ENCODE results near the gene TSPAN8.
"Not testable (repeated sequence)": the region's sequence is repeated elsewhere in the genome, so short reads cannot be mapped to it uniquely, and the experiment has no call there.

The TSPAN8 gene

DNA sequence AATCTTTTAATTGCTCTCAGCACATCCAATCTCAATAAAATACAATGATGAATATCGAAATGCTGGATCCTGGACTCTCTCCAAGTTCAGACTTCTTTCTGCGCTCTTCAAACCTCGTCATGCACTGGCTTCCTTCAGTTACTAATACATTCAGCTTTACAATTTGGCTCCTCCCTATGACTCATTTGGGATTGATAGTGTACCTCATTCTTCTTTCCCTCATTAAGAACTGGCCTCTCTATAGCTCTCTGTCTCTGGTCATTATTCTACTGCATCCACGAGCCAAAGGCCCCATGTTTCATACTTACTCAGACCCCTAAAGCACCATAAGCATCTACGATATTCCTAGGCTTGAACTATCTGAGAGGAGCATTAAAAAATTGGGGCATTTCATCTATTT is 4.9 kb downstream of the TSPAN8 start:
- Histone ChIP-seq H3K36me3 (ENCODE audit: control insufficient read depth in 2 of 2, insufficient read depth in 2 of 2, low read length in 2 of 2) (peaks cover 2 to 7% of the 10 kb centered on the region in 2 donors), H3K4me3 (ENCODE audit: low read length in 2 of 2) (peak overlapping the region; percentile 79 to 83), H3K4me1 (ENCODE audit: control insufficient read depth in 2 of 2, insufficient read depth in 2 of 2, low read length in 2 of 2) (peaks cover 2 to 22% of the 10 kb centered on the region in 2 donors), H3K27me3 (ENCODE audit: control insufficient read depth in 2 of 2, insufficient read depth in 2 of 2, low read length in 2 of 2) (no peaks in the 10 kb centered on the region), H3K9me3 (ENCODE audit: control insufficient read depth in 2 of 2, low read length in 2 of 2) (no peaks in the 10 kb centered on the region), H3K27ac (ENCODE audit: low read depth in 2 of 2, low read length in 2 of 2) (peak overlapping the region; percentile 65 to 72), H3K9ac (ENCODE audit: low read depth in 1 of 2, low read length in 2 of 2) (peak overlapping the region in 1 of 2 donors; percentile 68)

DNA sequence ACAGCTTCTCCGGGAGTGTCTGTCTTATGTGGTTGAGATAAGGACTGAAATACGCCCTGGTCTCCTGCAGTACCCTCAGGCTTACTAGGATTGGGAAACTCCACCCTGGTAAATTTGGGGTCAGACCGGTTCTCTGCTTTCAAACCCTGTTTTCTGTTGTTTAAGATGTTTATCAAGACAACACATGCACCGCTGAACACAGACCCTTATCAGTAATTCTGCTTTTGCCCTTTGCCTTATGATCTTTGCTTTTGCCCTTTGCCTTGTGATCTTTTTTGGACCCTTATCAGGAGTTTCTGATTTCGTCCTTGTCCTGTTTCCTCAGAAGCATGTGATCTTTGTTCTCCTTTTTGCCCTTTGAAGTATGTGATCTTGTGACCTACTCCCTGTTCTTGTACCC is 7.8 kb downstream of the TSPAN8 start:
- H3K4me3 ChIP-seq (ENCODE audit: low read length in 2 of 2); H3K27ac ChIP-seq (ENCODE audit: low read depth in 2 of 2, low read length in 2 of 2); H3K36me3 ChIP-seq (ENCODE audit: control insufficient read depth in 2 of 2, insufficient read depth in 2 of 2, low read length in 2 of 2); H3K27me3 ChIP-seq (ENCODE audit: control insufficient read depth in 2 of 2, insufficient read depth in 2 of 2, low read length in 2 of 2); H3K9me3 ChIP-seq (ENCODE audit: control insufficient read depth in 2 of 2, low read length in 2 of 2); H3K9ac ChIP-seq (ENCODE audit: low read depth in 1 of 2, low read length in 2 of 2): not testable (repeated sequence)
- peaks cover 3 to 25% of the 10 kb centered on the region in 2 donors for H3K4me1 ChIP-seq (ENCODE audit: control insufficient read depth in 2 of 2, insufficient read depth in 2 of 2, low read length in 2 of 2)

DNA sequence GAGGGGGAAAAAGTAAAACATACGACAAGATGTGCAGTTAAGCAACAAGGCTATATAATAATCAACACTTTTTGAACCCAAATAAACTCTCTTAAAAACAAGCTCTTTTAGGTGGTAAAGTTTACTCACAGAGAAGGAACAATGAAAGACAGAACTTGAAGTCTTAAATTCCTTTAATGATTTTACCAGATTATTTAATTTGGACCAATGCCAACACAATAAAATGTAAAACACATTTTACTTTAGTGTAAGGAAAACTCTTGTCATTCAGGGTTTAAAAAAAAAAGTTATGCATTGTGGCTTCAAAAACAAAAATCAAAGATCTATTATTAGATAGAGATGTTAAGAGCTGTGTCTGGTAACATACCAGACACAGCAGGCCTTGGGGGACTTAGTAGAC is 13.1 kb downstream of the TSPAN8 start:
- no peak overlapping the region for H3K4me3 ChIP-seq (ENCODE audit: low read length in 2 of 2)
- peaks cover 10 to 12% of the 10 kb centered on the region in 2 donors for H3K36me3 ChIP-seq (ENCODE audit: control insufficient read depth in 2 of 2, insufficient read depth in 2 of 2, low read length in 2 of 2)
- H3K9me3 ChIP-seq (ENCODE audit: control insufficient read depth in 2 of 2, low read length in 2 of 2) = no peaks in the 10 kb centered on the region
- H3K27ac ChIP-seq (ENCODE audit: low read depth in 2 of 2, low read length in 2 of 2) = no peak overlapping the region
- H3K27me3 ChIP-seq (ENCODE audit: control insufficient read depth in 2 of 2, insufficient read depth in 2 of 2, low read length in 2 of 2) = no peaks in the 10 kb centered on the region
- H3K9ac ChIP-seq (ENCODE audit: low read depth in 1 of 2, low read length in 2 of 2) = no peak overlapping the region
- peaks cover 9 to 10% of the 10 kb centered on the region in 2 donors for H3K4me1 ChIP-seq (ENCODE audit: control insufficient read depth in 2 of 2, insufficient read depth in 2 of 2, low read length in 2 of 2)

DNA sequence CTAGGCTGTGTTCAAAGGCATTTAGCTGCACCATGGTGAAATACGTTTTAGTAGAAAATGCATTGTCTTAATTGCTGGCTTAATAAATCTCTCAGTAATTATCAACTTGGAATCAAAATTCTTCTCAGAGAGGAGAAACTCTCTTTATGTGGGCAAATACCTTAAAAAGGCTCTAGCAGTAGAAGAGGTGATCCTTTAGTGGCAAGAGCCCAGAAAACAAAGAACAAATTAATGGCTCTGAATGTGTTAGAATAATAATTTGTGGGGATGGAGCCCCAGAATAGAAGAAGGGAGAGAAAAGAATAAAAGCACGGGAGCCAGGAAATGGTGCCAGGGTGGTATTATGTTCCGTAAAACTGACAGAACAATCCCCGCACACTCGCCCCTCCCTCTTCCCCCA is 14.8 kb downstream of the TSPAN8 start:
- Histone ChIP-seq H3K9me3 (ENCODE audit: control insufficient read depth in 2 of 2, low read length in 2 of 2) (no peaks in the 10 kb centered on the region), H3K4me3 (ENCODE audit: low read length in 2 of 2) (no peak overlapping the region), H3K4me1 (ENCODE audit: control insufficient read depth in 2 of 2, insufficient read depth in 2 of 2, low read length in 2 of 2) (peaks cover 13 to 15% of the 10 kb centered on the region in 2 donors), H3K9ac (ENCODE audit: low read depth in 1 of 2, low read length in 2 of 2) (no peak overlapping the region), H3K27me3 (ENCODE audit: control insufficient read depth in 2 of 2, insufficient read depth in 2 of 2, low read length in 2 of 2) (no peaks in the 10 kb centered on the region), H3K36me3 (ENCODE audit: control insufficient read depth in 2 of 2, insufficient read depth in 2 of 2, low read length in 2 of 2) (peaks cover 12 to 13% of the 10 kb centered on the region in 2 donors), H3K27ac (ENCODE audit: low read depth in 2 of 2, low read length in 2 of 2) (no peak overlapping the region)

DNA sequence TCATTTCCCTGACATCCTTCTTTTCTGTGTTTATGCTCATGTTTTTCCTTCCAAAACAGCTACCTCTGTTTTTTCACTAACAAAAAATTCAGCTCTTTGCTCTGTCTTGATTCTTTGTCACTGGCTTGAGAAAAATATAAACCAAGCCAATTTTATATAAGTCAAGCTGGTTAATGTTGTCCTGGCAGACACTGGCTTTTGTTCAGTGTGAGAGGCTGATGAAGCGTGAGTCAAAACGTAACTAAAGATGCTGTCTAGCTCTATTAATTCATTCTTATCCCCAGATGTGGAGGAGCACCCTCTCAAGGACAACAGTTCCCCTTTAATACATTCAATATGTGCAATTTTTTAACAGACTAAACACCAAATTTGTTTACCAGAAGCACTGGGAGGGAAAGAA is 15.8 kb downstream of the TSPAN8 start:
- H3K4me1 ChIP-seq (ENCODE audit: control insufficient read depth in 2 of 2, insufficient read depth in 2 of 2, low read length in 2 of 2) = peaks cover 13 to 15% of the 10 kb centered on the region in 2 donors
- no peaks in the 10 kb centered on the region for H3K27me3 ChIP-seq (ENCODE audit: control insufficient read depth in 2 of 2, insufficient read depth in 2 of 2, low read length in 2 of 2)
- H3K9ac ChIP-seq (ENCODE audit: low read depth in 1 of 2, low read length in 2 of 2) = no peak overlapping the region

DNA sequence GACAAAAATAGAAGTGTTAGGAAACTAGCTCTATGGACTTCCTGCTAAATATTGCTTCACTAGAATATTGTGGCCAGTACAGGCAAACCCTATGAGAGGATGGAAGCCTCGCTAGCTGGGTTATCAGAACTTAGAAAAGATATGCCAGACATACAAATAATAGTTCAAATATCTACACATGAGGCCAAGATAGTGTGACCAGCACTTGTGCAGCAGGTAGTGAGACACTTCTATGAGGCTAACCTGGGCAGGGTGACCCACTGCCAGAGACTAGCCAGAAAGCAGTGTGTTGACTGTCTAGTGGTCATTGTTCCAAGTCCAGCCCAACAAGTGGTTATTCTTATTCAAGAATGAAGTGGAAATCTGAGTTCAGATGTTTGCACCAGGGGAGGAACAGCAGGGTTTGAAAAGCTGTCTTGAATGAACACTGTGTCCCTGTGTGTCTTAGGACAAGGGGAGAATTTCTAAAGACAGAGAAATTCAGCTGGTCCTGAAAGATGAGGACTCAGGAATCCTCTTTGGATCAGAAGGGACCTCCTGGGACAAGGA is 16.3 kb downstream of the TSPAN8 start:
- Histone ChIP-seq H3K36me3 (ENCODE audit: control insufficient read depth in 2 of 2, insufficient read depth in 2 of 2, low read length in 2 of 2) (peaks cover 18 to 21% of the 10 kb centered on the region in 2 donors), H3K4me1 (ENCODE audit: control insufficient read depth in 2 of 2, insufficient read depth in 2 of 2, low read length in 2 of 2) (peaks cover 13 to 15% of the 10 kb centered on the region in 2 donors), H3K9me3 (ENCODE audit: control insufficient read depth in 2 of 2, low read length in 2 of 2) (no peaks in the 10 kb centered on the region), H3K4me3 (ENCODE audit: low read length in 2 of 2) (no peak overlapping the region), H3K9ac (ENCODE audit: low read depth in 1 of 2, low read length in 2 of 2) (no peak overlapping the region), H3K27ac (ENCODE audit: low read depth in 2 of 2, low read length in 2 of 2) (peak overlapping the region in 1 of 2 donors; percentile 2), H3K27me3 (ENCODE audit: control insufficient read depth in 2 of 2, insufficient read depth in 2 of 2, low read length in 2 of 2) (no peaks in the 10 kb centered on the region)

More for the DNA sequence above, 15.8 kb downstream of the TSPAN8 start:
- H3K9me3 ChIP-seq (ENCODE audit: control insufficient read depth in 2 of 2, low read length in 2 of 2) = no peaks in the 10 kb centered on the region
- H3K27ac ChIP-seq (ENCODE audit: low read depth in 2 of 2, low read length in 2 of 2) = peak overlapping the region in 1 of 2 donors; percentile 2
- H3K36me3 ChIP-seq (ENCODE audit: control insufficient read depth in 2 of 2, insufficient read depth in 2 of 2, low read length in 2 of 2) = peaks cover 13 to 17% of the 10 kb centered on the region in 2 donors
- H3K4me3 ChIP-seq (ENCODE audit: low read length in 2 of 2) = no peak overlapping the region

DNA sequence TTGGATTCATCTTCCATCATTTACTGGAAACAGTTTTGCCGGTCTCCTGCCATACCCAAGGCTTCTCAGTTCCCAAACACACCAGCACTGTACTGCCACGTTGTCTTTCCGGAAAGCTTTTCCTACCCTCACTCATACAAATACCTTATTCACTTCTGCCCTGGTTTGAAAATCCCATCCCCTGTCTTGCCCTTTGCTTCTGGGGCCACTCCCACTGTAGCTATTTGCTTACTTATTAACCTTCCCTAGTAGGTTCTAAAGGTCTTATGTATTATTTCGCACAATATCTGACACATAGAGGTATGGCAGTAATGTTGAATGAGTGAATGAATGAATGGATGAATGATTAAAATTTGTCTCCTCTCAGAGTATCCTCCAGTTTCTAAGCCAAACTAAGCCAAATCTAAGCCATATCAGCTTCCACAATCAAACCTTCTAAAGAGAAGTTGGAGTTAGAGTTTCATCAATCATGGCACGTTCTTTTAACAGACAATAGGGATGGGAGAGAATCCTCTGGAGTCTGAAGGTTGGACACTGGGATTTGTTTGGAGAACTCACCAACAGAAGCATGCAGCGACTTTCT is 18.6 kb downstream of the TSPAN8 start:
- H3K9me3 ChIP-seq (ENCODE audit: control insufficient read depth in 2 of 2, low read length in 2 of 2) = no peaks in the 10 kb centered on the region
- H3K27me3 ChIP-seq (ENCODE audit: control insufficient read depth in 2 of 2, insufficient read depth in 2 of 2, low read length in 2 of 2) = no peaks in the 10 kb centered on the region
- H3K36me3 ChIP-seq (ENCODE audit: control insufficient read depth in 2 of 2, insufficient read depth in 2 of 2, low read length in 2 of 2) = peaks cover 17 to 31% of the 10 kb centered on the region in 2 donors
- no peak overlapping the region for H3K9ac ChIP-seq (ENCODE audit: low read depth in 1 of 2, low read length in 2 of 2)
- peaks cover 9 to 12% of the 10 kb centered on the region in 2 donors for H3K4me1 ChIP-seq (ENCODE audit: control insufficient read depth in 2 of 2, insufficient read depth in 2 of 2, low read length in 2 of 2)
- peak overlapping the region in 1 of 2 donors; percentile 64 for H3K27ac ChIP-seq (ENCODE audit: low read depth in 2 of 2, low read length in 2 of 2)
- H3K4me3 ChIP-seq (ENCODE audit: low read length in 2 of 2) = peak overlapping the region in 1 of 2 donors; percentile 57

DNA sequence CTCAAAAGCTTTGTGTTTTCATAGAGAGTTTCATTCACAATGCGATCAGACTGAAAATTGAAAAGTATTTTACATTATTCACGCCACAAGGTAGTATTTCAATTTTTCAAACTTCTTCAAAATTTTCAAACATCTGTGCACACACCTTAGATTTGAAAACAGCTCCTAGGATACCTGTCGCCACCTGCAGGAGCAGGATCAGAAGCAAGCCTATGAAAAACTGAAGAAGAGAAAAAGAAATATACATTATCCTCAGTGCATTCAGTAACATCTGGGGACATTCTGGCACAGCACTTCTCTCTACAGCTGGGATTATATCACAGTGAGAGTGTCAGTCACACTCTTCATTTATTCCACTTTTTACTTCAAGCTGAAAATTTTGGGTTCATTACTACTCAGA is 19.8 kb downstream of the TSPAN8 start:
- Histone ChIP-seq H3K4me3 (ENCODE audit: low read length in 2 of 2) (no peak overlapping the region), H3K36me3 (ENCODE audit: control insufficient read depth in 2 of 2, insufficient read depth in 2 of 2, low read length in 2 of 2) (peaks cover 17 to 33% of the 10 kb centered on the region in 2 donors), H3K9me3 (ENCODE audit: control insufficient read depth in 2 of 2, low read length in 2 of 2) (no peaks in the 10 kb centered on the region), H3K27ac (ENCODE audit: low read depth in 2 of 2, low read length in 2 of 2) (no peak overlapping the region), H3K4me1 (ENCODE audit: control insufficient read depth in 2 of 2, insufficient read depth in 2 of 2, low read length in 2 of 2) (peaks cover 9 to 12% of the 10 kb centered on the region in 2 donors), H3K9ac (ENCODE audit: low read depth in 1 of 2, low read length in 2 of 2) (no peak overlapping the region), H3K27me3 (ENCODE audit: control insufficient read depth in 2 of 2, insufficient read depth in 2 of 2, low read length in 2 of 2) (no peaks in the 10 kb centered on the region)

DNA sequence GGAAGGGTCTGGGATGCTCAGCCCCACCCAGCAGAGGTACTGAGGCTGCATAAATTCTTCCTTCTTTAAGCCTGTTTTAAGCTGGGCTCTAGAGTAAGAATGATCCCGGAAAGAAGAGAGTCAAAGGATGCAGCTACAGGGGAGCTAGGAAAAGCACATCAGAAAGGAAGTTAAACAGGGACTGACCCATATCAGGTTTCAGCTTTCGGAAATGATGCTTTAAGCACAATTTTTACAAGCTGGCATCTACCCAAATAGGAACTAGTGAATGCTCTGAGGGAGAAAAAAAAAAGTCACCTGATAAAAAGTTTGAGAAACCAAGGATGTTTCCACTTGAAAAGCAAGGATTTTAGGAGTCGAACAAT is 22.0 kb downstream of the TSPAN8 start:
- no peak overlapping the region for H3K4me3 ChIP-seq (ENCODE audit: low read length in 2 of 2)
- H3K4me1 ChIP-seq (ENCODE audit: control insufficient read depth in 2 of 2, insufficient read depth in 2 of 2, low read length in 2 of 2) = peaks cover 6 to 9% of the 10 kb centered on the region in 2 donors
- no peaks in the 10 kb centered on the region for H3K27me3 ChIP-seq (ENCODE audit: control insufficient read depth in 2 of 2, insufficient read depth in 2 of 2, low read length in 2 of 2)
- no peaks in the 10 kb centered on the region for H3K9me3 ChIP-seq (ENCODE audit: control insufficient read depth in 2 of 2, low read length in 2 of 2)
- H3K36me3 ChIP-seq (ENCODE audit: control insufficient read depth in 2 of 2, insufficient read depth in 2 of 2, low read length in 2 of 2) = peaks cover 19 to 34% of the 10 kb centered on the region in 2 donors
- H3K9ac ChIP-seq (ENCODE audit: low read depth in 1 of 2, low read length in 2 of 2) = no peak overlapping the region
- H3K27ac ChIP-seq (ENCODE audit: low read depth in 2 of 2, low read length in 2 of 2) = peak overlapping the region in 1 of 2 donors; percentile 19

DNA sequence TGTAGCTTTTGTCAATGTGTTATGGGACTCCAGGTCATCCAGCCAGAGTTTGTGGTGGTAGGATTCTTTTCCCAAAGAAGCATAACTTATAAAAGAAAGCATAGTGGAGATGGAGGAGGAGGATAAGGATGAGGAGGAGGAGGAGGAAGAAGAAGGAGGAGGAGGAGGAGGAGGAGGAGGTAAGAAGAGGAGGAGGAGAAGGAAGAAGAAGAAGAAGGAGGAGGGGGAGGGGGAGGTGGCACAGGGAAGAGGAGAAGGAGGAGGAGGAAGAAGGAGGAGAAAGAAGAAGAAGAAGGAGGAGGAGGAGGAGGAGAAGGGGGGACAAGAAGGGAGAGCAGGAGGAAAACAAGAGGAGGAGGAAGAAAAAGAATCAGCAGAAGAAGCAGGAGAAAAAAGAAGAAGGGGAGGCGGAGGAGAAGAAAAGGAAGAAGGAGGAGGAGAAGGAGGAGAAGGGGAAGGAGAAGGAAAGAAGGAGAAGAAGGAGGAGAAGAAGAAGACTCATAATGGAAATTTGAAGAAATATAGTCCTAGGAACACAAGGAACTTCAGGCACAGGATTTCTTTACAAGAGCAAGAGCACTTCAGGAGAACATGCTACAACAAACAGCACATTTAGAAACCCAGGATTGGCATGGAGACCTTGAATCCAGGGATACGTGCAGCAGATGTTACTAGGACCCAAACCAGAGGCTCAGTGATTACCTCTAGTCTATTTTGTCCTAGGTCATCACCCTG is 22.6 kb downstream of the TSPAN8 start:
- no peaks in the 10 kb centered on the region for H3K9me3 ChIP-seq (ENCODE audit: control insufficient read depth in 2 of 2, low read length in 2 of 2)
- no peaks in the 10 kb centered on the region for H3K27me3 ChIP-seq (ENCODE audit: control insufficient read depth in 2 of 2, insufficient read depth in 2 of 2, low read length in 2 of 2)
- H3K27ac ChIP-seq (ENCODE audit: low read depth in 2 of 2, low read length in 2 of 2) = peak overlapping the region in 1 of 2 donors; percentile 19
- no peak overlapping the region for H3K4me3 ChIP-seq (ENCODE audit: low read length in 2 of 2)
- no peak overlapping the region for H3K9ac ChIP-seq (ENCODE audit: low read depth in 1 of 2, low read length in 2 of 2)
- H3K4me1 ChIP-seq (ENCODE audit: control insufficient read depth in 2 of 2, insufficient read depth in 2 of 2, low read length in 2 of 2) = peaks cover 4 to 6% of the 10 kb centered on the region in 2 donors
- H3K36me3 ChIP-seq (ENCODE audit: control insufficient read depth in 2 of 2, insufficient read depth in 2 of 2, low read length in 2 of 2) = peaks cover 19 to 34% of the 10 kb centered on the region in 2 donors
